ACC112 (cell line): ENCODE results near the gene PSME1.
A peak's percentile ranks its signal among the peaks of the same experiment; 100 is the strongest.

Experiments
- H2AFZ ChIP-seq: fragments of 200-600 bp; sonication (generic); one replicate; pipeline ENCODE4 v1.6.0; 2017; ENCODE audit warnings: antibody characterized with exemption, low read length; ENCODE audit not compliant: unreplicated experiment
- H3K27ac ChIP-seq: fragments of 200-600 bp; sonication (generic); 2 replicates; pipeline ENCODE4 v1.5.1; 2014; ENCODE audit warnings: low read depth, mild to moderate bottlenecking, antibody characterized with exemption, low read length, moderate library complexity
- H3K27me3 ChIP-seq: fragments of 200-600 bp; sonication (generic); 2 replicates; pipeline ENCODE4 v1.6.1; 2014; ENCODE audit warnings: mild to moderate bottlenecking, antibody characterized with exemption, low read length, moderate library complexity, mixed read lengths; ENCODE audit not compliant: insufficient read depth
- H3K36me3 ChIP-seq: fragments of 200-600 bp; sonication (generic); 2 replicates; pipeline ENCODE4 v1.6.1; 2016; ENCODE audit warnings: mild to moderate bottlenecking, antibody characterized with exemption, low read length, moderate library complexity, mixed read lengths; ENCODE audit not compliant: insufficient read depth
- H3K4me1 ChIP-seq: fragments of 200-600 bp; sonication (generic); one replicate; pipeline ENCODE4 v1.6.1; 2016; ENCODE audit warnings: low read length, mixed read lengths; ENCODE audit not compliant: insufficient read depth, unreplicated experiment, control insufficient read depth
- H3K4me3 ChIP-seq: fragments of 200-600 bp; sonication (generic); 2 replicates; pipeline ENCODE4 v1.5.1; 2014; ENCODE audit warnings: mild to moderate bottlenecking, low read depth, low read length
- H3K79me2 ChIP-seq: fragments of 200-600 bp; sonication (generic); one replicate; pipeline ENCODE4 v1.6.0; 2016; ENCODE audit warnings: low read length; ENCODE audit not compliant: control insufficient read depth, unreplicated experiment, insufficient read depth

The PSME1 gene

GRCh38 chr14:24149302-24149969 lies 13.4 kb downstream of the PSME1 start:
- Histone ChIP-seq H3K27ac (no peak overlapping the region), H3K27me3 (no peaks in the 10 kb centered on the region), H3K36me3 (peaks cover 24% of the 10 kb centered on the region), H2AFZ (no peak overlapping the region), H3K79me2 (peaks cover 47% of the 10 kb centered on the region), H3K4me1 (peaks cover 18% of the 10 kb centered on the region), H3K4me3 (no peak overlapping the region; the same call in 1 of the 2 replicates)

- Histone ChIP-seq H3K4me1 (peaks cover 12% of the 10 kb centered on the region), H2AFZ (no peak overlapping the region), H3K27me3 (no peaks in the 10 kb centered on the region), H3K36me3 (peaks cover 19% of the 10 kb centered on the region), H3K4me3 (no peak overlapping the region), H3K79me2 (peaks cover 41% of the 10 kb centered on the region), H3K27ac (no peak overlapping the region)
These were observed 14.1 kb downstream of the PSME1 start for GRCh38 chr14:24150061-24150460.

GRCh38 chr14:24150567-24150966 lies 14.6 kb downstream of the PSME1 start:
- peaks cover 36% of the 10 kb centered on the region for H3K79me2 ChIP-seq
- H3K27me3 ChIP-seq, result no peaks in the 10 kb centered on the region
- no peak overlapping the region for H3K27ac ChIP-seq
- peaks cover 23% of the 10 kb centered on the region for H3K36me3 ChIP-seq
- no peak overlapping the region for H2AFZ ChIP-seq
- no peak overlapping the region for H3K4me3 ChIP-seq
- peaks cover 7% of the 10 kb centered on the region for H3K4me1 ChIP-seq

GRCh38 chr14:24150993-24151392 lies 15.0 kb downstream of the PSME1 start:
- peaks cover 7% of the 10 kb centered on the region for H3K4me1 ChIP-seq
- no peak overlapping the region for H3K27ac ChIP-seq
- no peak overlapping the region for H3K4me3 ChIP-seq
- H3K36me3 ChIP-seq, result peaks cover 27% of the 10 kb centered on the region
- no peaks in the 10 kb centered on the region for H3K27me3 ChIP-seq
- H2AFZ ChIP-seq, result no peak overlapping the region
- H3K79me2 ChIP-seq, result peaks cover 32% of the 10 kb centered on the region

GRCh38 chr14:24151404-24152080 lies 15.5 kb downstream of the PSME1 start:
- Histone ChIP-seq H3K4me1 (peaks cover 7% of the 10 kb centered on the region), H3K27ac (no peak overlapping the region), H2AFZ (no peak overlapping the region), H3K27me3 (no peaks in the 10 kb centered on the region), H3K79me2 (peaks cover 28% of the 10 kb centered on the region), H3K36me3 (peaks cover 28% of the 10 kb centered on the region), H3K4me3 (no peak overlapping the region)

- Histone ChIP-seq H3K4me3 (no peak overlapping the region), H3K4me1 (no peaks in the 10 kb centered on the region), H3K36me3 (peaks cover 29% of the 10 kb centered on the region), H3K27ac (no peak overlapping the region), H3K79me2 (peaks cover 2% of the 10 kb centered on the region), H3K27me3 (no peaks in the 10 kb centered on the region), H2AFZ (no peak overlapping the region)
These were observed 19.1 kb downstream of the PSME1 start for GRCh38 chr14:24155100-24155499.

GRCh38 chr14:24156840-24157239 lies 20.8 kb downstream of the PSME1 start:
- no peak overlapping the region for H2AFZ ChIP-seq
- peaks cover 8% of the 10 kb centered on the region for H3K79me2 ChIP-seq
- no peak overlapping the region for H3K4me3 ChIP-seq
- H3K27me3 ChIP-seq, result no peaks in the 10 kb centered on the region
- H3K27ac ChIP-seq, result no peak overlapping the region
- H3K36me3 ChIP-seq, result peaks cover 19% of the 10 kb centered on the region
- H3K4me1 ChIP-seq, result peaks cover 6% of the 10 kb centered on the region

GRCh38 chr14:24157331-24157730 lies 21.3 kb downstream of the PSME1 start:
- Histone ChIP-seq H3K79me2 (peaks cover 13% of the 10 kb centered on the region), H3K36me3 (peaks cover 16% of the 10 kb centered on the region), H2AFZ (no peak overlapping the region), H3K27ac (no peak overlapping the region), H3K4me3 (no peak overlapping the region), H3K27me3 (no peaks in the 10 kb centered on the region), H3K4me1 (peaks cover 11% of the 10 kb centered on the region)

- Histone ChIP-seq H3K4me3 (no peak overlapping the region), H3K27me3 (no peaks in the 10 kb centered on the region), H3K36me3 (peaks cover 34% of the 10 kb centered on the region), H2AFZ (no peak overlapping the region), H3K27ac (peak overlapping the region; percentile 96), H3K4me1 (peaks cover 22% of the 10 kb centered on the region), H3K79me2 (peaks cover 34% of the 10 kb centered on the region)
These were observed 23.9 kb downstream of the PSME1 start for GRCh38 chr14:24159777-24160498.

GRCh38 chr14:24160499-24160849 lies 24.5 kb downstream of the PSME1 start:
- H3K4me1 ChIP-seq, result peaks cover 22% of the 10 kb centered on the region
- H2AFZ ChIP-seq, result no peak overlapping the region
- H3K27me3 ChIP-seq, result no peaks in the 10 kb centered on the region
- no peak overlapping the region for H3K4me3 ChIP-seq
- H3K79me2 ChIP-seq, result peaks cover 34% of the 10 kb centered on the region
- H3K36me3 ChIP-seq, result peaks cover 36% of the 10 kb centered on the region
- H3K27ac ChIP-seq, result peak overlapping the region; percentile 96
